ENCODE data around the gene DIS3L2. TPM values are rescaled to one million over a fixed set of nuclear protein-coding genes. Genes with fewer than 3 reads are reported as not detected.

The DIS3L2 gene
- total RNA-seq, 2 donors from 2014 or later, result 22.6 to 32.3 TPM

DNA sequence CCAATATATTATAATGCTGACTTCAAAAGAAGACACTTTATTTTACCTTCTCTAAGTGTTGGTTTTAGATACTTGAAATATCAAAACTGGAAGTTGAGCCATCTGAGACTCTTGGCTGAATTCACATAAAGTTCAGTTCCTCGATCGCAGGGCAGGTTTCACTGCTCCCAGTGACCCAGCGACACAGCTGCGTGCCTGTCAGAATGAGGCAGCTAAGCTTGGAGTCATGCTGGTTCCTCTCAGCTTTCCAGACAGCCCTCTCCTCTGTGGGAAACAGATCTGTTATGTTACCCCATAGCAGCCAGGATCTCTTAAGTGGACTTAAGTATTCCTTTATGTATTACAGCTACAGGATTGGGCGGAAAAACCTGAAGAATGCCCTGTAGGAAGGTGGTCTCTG is 274.2 kb downstream of the DIS3L2 start:
- H3K27me3 ChIP-seq, result no peaks in the 10 kb centered on the region
- DNase-seq, result peak; percentile 32
- H3K9me3 ChIP-seq, result no peaks in the 10 kb centered on the region
- TF ChIP-seq, protein P1, sequence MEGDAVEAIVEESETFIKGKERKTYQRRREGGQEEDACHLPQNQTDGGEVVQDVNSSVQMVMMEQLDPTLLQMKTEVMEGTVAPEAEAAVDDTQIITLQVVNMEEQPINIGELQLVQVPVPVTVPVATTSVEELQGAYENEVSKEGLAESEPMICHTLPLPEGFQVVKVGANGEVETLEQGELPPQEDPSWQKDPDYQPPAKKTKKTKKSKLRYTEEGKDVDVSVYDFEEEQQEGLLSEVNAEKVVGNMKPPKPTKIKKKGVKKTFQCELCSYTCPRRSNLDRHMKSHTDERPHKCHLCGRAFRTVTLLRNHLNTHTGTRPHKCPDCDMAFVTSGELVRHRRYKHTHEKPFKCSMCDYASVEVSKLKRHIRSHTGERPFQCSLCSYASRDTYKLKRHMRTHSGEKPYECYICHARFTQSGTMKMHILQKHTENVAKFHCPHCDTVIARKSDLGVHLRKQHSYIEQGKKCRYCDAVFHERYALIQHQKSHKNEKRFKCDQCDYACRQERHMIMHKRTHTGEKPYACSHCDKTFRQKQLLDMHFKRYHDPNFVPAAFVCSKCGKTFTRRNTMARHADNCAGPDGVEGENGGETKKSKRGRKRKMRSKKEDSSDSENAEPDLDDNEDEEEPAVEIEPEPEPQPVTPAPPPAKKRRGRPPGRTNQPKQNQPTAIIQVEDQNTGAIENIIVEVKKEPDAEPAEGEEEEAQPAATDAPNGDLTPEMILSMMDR (IDR thresholded peaks at IDR 0.05), result no peak
- H3K36me3 ChIP-seq, result no peaks in the 10 kb centered on the region
- intact Hi-C loops (cut with DNase I), result no loop called here
- H3K4me3 ChIP-seq, result no peak overlapping the region
- H3K27ac ChIP-seq, result no peak overlapping the region
- no peaks in the 10 kb centered on the region for H3K4me1 ChIP-seq
- no peak overlapping the region for H3K9ac ChIP-seq (ENCODE audit: low read depth in 2 of 2, low read length in 2 of 2)

DNA sequence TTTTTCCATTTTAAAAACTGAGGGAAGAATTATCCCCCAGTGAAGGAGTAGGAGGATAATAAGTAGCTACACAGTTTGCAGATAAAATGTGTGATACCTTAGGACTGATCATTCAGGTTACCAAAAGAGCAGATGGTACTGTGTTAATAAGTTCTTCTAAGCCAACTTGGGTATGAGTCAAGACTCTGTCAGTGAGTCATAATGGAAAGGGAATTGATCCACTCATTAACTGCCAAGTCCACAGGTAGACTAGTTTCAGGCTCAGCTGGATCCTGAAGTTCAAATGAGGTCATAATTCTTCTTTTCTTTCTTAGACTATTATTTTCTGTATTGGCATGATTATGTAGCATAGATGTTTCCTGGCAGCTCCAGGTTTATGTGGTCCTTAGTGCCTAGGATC is 274.7 kb downstream of the DIS3L2 start:
- Histone ChIP-seq H3K4me3 (no peak overlapping the region), H3K9ac (ENCODE audit: low read depth in 2 of 2, low read length in 2 of 2) (no peak overlapping the region), H3K9me3 (no peaks in the 10 kb centered on the region), H3K27ac (no peak overlapping the region), H3K36me3 (no peaks in the 10 kb centered on the region), H3K4me1 (no peaks in the 10 kb centered on the region), H3K27me3 (no peaks in the 10 kb centered on the region)
- DNase-seq, result no peak
- intact Hi-C loops (cut with DNase I), result no loop called here
- TF ChIP-seq, protein P1 (IDR thresholded peaks at IDR 0.05), result no peak

DNA sequence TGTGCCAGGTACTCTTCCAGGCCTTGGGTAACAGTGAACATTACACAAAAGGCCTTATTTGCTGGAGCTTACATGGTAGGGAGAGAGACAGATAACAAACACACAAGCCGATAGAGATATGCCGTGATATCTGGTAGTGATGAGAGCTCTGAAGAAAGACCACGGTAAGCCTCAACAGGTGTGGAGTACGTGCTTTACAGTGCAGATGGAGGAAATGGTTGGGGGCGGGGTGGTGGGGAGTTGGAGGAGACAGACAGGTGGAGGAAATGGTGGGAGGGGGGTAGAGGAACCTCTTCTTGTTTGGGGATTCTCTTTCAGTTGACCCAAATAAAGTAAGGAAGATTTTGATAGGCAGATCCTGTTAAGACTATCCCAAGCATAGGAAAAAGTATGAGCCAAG is 276.0 kb downstream of the DIS3L2 start:
- intact Hi-C loops (cut with DNase I), result no loop called here
- no peak overlapping the region for H3K27ac ChIP-seq
- TF ChIP-seq, protein P1 (IDR thresholded peaks at IDR 0.05), result no peak
- H3K27me3 ChIP-seq, result no peaks in the 10 kb centered on the region
- H3K9ac ChIP-seq (ENCODE audit: low read depth in 2 of 2, low read length in 2 of 2), result no peak overlapping the region
- H3K4me3 ChIP-seq, result no peak overlapping the region
- no peaks in the 10 kb centered on the region for H3K4me1 ChIP-seq
- no peak for DNase-seq
- H3K9me3 ChIP-seq, result no peaks in the 10 kb centered on the region
- no peaks in the 10 kb centered on the region for H3K36me3 ChIP-seq

DNA sequence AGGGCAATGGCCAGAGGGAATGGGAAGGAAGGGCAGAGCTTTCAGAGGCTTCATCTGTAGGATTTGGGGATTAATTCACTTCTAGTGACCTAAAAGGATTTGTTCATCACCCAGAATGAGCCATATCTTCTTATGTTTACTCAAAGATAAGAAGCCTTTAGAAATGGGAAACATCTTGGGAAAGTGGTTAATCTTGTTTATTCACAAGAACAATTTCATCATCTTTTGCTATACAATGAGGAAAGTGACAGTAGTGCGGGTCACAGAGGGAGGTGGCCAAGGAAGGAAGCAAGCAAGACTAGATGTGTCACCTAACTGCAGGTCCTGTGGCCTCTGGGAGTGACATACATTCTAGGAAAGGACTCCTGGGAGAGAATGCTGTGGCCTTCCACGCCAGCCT is 276.6 kb downstream of the DIS3L2 start:
- intact Hi-C loops (cut with DNase I), result no loop called here
- DNase-seq, result no peak
- Histone ChIP-seq H3K36me3 (no peaks in the 10 kb centered on the region), H3K27ac (no peak overlapping the region), H3K4me3 (no peak overlapping the region), H3K9me3 (no peaks in the 10 kb centered on the region), H3K4me1 (no peaks in the 10 kb centered on the region), H3K27me3 (no peaks in the 10 kb centered on the region), H3K9ac (ENCODE audit: low read depth in 2 of 2, low read length in 2 of 2) (no peak overlapping the region)
- TF ChIP-seq, protein P1 (IDR thresholded peaks at IDR 0.05), result no peak

DNA sequence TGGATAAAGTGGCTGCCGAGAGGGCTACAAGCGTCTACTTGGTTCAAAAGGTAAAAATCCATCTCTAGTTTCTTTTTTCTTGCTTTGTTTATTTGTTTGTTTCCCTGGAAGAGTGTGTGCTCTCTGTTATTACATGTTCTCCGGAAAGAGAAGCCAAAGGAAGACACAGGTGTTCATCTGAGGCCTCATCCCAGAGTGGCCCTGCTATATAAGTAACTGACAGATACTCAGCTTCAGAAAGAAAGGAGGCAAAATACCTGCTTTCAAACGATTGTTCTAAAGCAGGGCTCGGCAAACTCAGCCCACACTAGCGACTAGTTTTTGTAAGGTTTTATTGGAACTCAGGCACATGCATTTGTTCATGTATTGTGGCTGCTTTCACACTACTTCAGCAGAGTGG is 277.1 kb downstream of the DIS3L2 start:
- TF ChIP-seq, protein P1 (IDR thresholded peaks at IDR 0.05), result no peak
- Histone ChIP-seq H3K9ac (ENCODE audit: low read depth in 2 of 2, low read length in 2 of 2) (no peak overlapping the region), H3K36me3 (no peaks in the 10 kb centered on the region), H3K4me1 (no peaks in the 10 kb centered on the region), H3K27ac (no peak overlapping the region), H3K4me3 (no peak overlapping the region), H3K27me3 (no peaks in the 10 kb centered on the region), H3K9me3 (no peaks in the 10 kb centered on the region)
- intact Hi-C loops (cut with DNase I), result no loop called here
- no peak for DNase-seq
